Body of pancreas (tissue), 4 donors: Measurements from ENCODE around the gene TSPAN14. TPM values are rescaled to one million over a fixed set of nuclear protein-coding genes. Genes with fewer than 3 reads are reported as not detected.

Experiments
- ATAC-seq: fragments of 150-250 bp; one replicate; pipeline ENCODE4 v1.9.1; 2016
- DNase-seq, 4 donors: peaks; one replicate each; pipeline ENCODE4 v3.0.0-alpha.2; 2019
- H3K27ac ChIP-seq, 4 donors: fragments of 200-600 bp; sonication (generic); 1 replicate in 3 of 4; 2 replicates in 1 of 4; pipeline versions ENCODE4 v1.5.1 to v1.6.1; 2016 to 2019; ENCODE audit warnings: mild to moderate bottlenecking in 1 of 4, mixed read lengths in 1 of 4, moderate library complexity in 1 of 4
- H3K27me3 ChIP-seq, 2 donors: fragments of 200-600 bp; sonication (generic); one replicate each; pipeline ENCODE4 v1.6.0; 2016; ENCODE audit warnings: mild to moderate bottlenecking in 1 of 2
- H3K36me3 ChIP-seq, 2 donors: fragments of 200-600 bp; sonication (generic); replicated peaks in 1 of 2; 2 replicates each; pipeline ENCODE4 v1.5.1; 2016; ENCODE audit warnings: low read depth in 2 of 2; ENCODE audit not compliant: insufficient read depth in 1 of 2
- H3K4me1 ChIP-seq: fragments of 200-600 bp; sonication (generic); one replicate; pipeline ENCODE4 v1.6.0; 2016
- H3K4me3 ChIP-seq, 2 donors: fragments of 200-600 bp; sonication (generic); 1 replicate in 1 of 2; 2 replicates in 1 of 2; pipeline ENCODE4 v1.5.1; 2016 to 2019
- H3K9me3 ChIP-seq, 3 donors: fragments of 200-600 bp; sonication (generic); 1 replicate in 2 of 3; 2 replicates in 1 of 3; pipeline ENCODE4 v1.5.1; 2016
- POLR2A ChIP-seq, 3 donors: fragments of 450-650 bp; IDR thresholded peaks; one replicate each; pipeline ENCODE4 v1.6.1; 2016; ENCODE audit warnings: antibody characterized with exemption in 3 of 3, mild to moderate bottlenecking in 2 of 3
- WGBS, 2 donors: methylation state at CpG; one replicate each; pipeline ENCODE4 v1.1.5; 2017; 5-methylcytosine and 5-hydroxymethylcytosine counted together
- intact Hi-C: fragments of 100-400 bp; cut with DNase I; formaldehyde crosslinking; loops from one replicate; pipeline ENCODE4 v1.15.1; 2023
- total RNA-seq, 2 donors: library from RNA; depleted of rRNA; stranded (reverse); fragments of >200 nt; gene quantifications; one replicate each; pipeline ENCODE4 v1.1.0, GENCODE V29; 2016
- TF ChIP-seq, protein P1 (sequence below), 7 experiments: fragments of 450-650 bp in 4 of 7; fragments of 200-600 bp in 3 of 7; sonication (generic) in 3 of 7; IDR thresholded peaks; one replicate each; pipeline ENCODE4 v1.5.1; 2016 to 2019; ENCODE audit warnings: antibody characterized with exemption in 7 of 7

TSPAN14 gene
- total RNA-seq, 2 donors from 2014 or later = 22.3 to 63.0 TPM

- WGBS, 2 donors = 83 to 88% methylated on average over 11 to 12 of the region's 12 CpGs
- no peaks in the 10 kb centered on the region for H3K4me1 ChIP-seq
- peaks cover 0 to 46% of the 10 kb centered on the region in 2 donors for H3K36me3 ChIP-seq
- no peak overlapping the region for H3K27ac ChIP-seq
- DNase-seq (peak in 1 of 4 donors; percentile 14), ATAC-seq (no peak)
- H3K9me3 ChIP-seq = no peaks in the 10 kb centered on the region
- H3K27me3 ChIP-seq = no peaks in the 10 kb centered on the region
- no peak for TF ChIP-seq POLR2A (IDR thresholded peaks at IDR 0.05)
- TF ChIP-seq, protein P1, sequence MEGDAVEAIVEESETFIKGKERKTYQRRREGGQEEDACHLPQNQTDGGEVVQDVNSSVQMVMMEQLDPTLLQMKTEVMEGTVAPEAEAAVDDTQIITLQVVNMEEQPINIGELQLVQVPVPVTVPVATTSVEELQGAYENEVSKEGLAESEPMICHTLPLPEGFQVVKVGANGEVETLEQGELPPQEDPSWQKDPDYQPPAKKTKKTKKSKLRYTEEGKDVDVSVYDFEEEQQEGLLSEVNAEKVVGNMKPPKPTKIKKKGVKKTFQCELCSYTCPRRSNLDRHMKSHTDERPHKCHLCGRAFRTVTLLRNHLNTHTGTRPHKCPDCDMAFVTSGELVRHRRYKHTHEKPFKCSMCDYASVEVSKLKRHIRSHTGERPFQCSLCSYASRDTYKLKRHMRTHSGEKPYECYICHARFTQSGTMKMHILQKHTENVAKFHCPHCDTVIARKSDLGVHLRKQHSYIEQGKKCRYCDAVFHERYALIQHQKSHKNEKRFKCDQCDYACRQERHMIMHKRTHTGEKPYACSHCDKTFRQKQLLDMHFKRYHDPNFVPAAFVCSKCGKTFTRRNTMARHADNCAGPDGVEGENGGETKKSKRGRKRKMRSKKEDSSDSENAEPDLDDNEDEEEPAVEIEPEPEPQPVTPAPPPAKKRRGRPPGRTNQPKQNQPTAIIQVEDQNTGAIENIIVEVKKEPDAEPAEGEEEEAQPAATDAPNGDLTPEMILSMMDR (IDR thresholded peaks at IDR 0.05) = no peak
- intact Hi-C loops = no loop called here
- no peak overlapping the region for H3K4me3 ChIP-seq
Measured at GRCh38 chr10:80515941-80516340, 61.8 kb downstream of the TSPAN14 start.

DNA sequence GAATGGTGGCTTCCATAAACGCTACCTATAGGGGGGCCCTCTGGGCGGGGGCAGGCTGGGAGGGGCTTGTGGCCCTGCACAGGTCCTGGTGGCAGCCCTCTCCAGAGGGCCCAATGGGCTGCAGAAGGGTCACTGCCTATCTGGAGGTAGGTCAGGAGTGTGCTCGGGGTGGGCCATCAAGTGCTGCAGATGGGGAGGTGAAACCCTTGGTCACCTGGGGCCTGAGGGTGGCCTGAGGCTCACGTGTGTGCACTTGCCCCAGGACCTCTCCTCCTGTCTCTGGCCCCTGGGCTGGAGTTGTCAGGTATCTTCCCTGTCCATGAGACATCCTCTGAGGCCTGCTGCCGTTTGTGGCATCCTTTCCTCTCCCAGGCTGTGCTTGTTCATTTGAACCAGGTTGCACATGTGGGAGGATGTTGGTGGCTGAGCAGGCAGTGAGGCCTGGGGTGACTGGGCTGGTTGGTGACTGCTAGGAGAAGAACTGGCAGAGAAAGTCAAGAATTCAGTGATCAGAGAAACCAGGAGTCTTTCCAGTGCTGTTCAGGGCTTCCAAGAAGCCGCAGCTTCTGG is 62.5 kb downstream of the TSPAN14 start:
- no peak overlapping the region for H3K27ac ChIP-seq
- 84 to 90% methylated on average over 4 to 6 of the region's 6 CpGs for WGBS, 2 donors
- intact Hi-C loops = no loop called here

DNA sequence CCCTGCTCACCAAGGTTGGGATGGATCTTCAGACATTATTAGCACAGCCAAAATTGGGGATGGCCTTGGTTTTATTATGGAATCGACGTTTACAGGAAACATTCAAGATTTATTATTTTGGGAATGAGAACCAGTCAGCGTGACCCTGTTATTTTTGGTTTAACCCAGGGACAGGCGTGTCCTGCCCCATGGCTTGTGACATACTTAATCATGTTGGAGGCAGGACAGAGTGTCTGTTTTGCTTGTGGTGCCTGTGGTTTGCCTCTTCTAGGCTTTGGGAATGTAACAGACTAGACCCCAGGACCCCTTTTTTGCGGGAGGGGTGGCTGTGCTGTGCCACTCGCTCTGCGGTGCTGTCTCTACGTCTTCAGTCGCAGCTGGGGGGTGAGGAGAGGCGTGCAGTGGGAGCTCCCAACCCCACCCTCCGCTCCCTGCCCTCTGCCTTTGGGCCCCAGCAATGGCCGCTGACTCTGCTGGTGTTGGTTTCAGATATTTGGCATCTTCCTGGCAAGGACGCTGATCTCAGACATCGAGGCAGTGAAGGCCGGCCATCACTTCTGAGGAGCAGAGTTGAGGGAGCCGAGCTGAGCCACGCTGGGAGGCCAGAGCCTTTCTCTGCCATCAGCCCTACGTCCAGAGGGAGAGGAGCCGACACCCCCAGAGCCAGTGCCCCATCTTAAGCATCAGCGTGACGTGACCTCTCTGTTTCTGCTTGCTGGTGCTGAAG is 63.5 kb downstream of the TSPAN14 start:
- no peaks in the 10 kb centered on the region for H3K27me3 ChIP-seq
- no peak overlapping the region for H3K27ac ChIP-seq
- no peaks in the 10 kb centered on the region for H3K9me3 ChIP-seq
- DNase-seq = peak in 1 of 4 donors; percentile 9
- H3K4me3 ChIP-seq = no peak overlapping the region
- H3K36me3 ChIP-seq = peaks cover 0 to 39% of the 10 kb centered on the region in 2 donors
- 87 to 91% methylated on average over 15 to 21 of the region's 21 CpGs for WGBS, 2 donors
- no peak for TF ChIP-seq POLR2A (IDR thresholded peaks at IDR 0.05)
- intact Hi-C loops = no loop called here
- H3K4me1 ChIP-seq = no peaks in the 10 kb centered on the region
- no peak for ATAC-seq

More for the DNA sequence above, 62.5 kb downstream of the TSPAN14 start:
- no peaks in the 10 kb centered on the region for H3K4me1 ChIP-seq
- H3K36me3 ChIP-seq = peaks cover 0 to 46% of the 10 kb centered on the region in 2 donors
- DNase-seq (peak in 1 of 4 donors; percentile 7), ATAC-seq (no peak)
- no peaks in the 10 kb centered on the region for H3K27me3 ChIP-seq
- no peaks in the 10 kb centered on the region for H3K9me3 ChIP-seq
- H3K4me3 ChIP-seq = no peak overlapping the region
- no peak for TF ChIP-seq POLR2A (IDR thresholded peaks at IDR 0.05)
- TF ChIP-seq, protein P1 (IDR thresholded peaks at IDR 0.05) = no peak

GRCh38 chr10:80518143-80518806 is 64.2 kb downstream of the TSPAN14 start:
- Histone ChIP-seq H3K27me3 (no peaks in the 10 kb centered on the region), H3K36me3 (peaks cover 0 to 36% of the 10 kb centered on the region in 2 donors), H3K27ac (no peak overlapping the region), H3K9me3 (no peaks in the 10 kb centered on the region), H3K4me1 (no peaks in the 10 kb centered on the region), H3K4me3 (no peak overlapping the region)
- 83 to 95% methylated on average over 11 to 17 of the region's 17 CpGs for WGBS, 2 donors
- no peak for ATAC-seq
- TF ChIP-seq POLR2A (IDR thresholded peaks at IDR 0.05) = no peak
- TF ChIP-seq, protein P1 (IDR thresholded peaks at IDR 0.05) = no peak
- no peak for DNase-seq
- intact Hi-C loops = no loop called here

DNA sequence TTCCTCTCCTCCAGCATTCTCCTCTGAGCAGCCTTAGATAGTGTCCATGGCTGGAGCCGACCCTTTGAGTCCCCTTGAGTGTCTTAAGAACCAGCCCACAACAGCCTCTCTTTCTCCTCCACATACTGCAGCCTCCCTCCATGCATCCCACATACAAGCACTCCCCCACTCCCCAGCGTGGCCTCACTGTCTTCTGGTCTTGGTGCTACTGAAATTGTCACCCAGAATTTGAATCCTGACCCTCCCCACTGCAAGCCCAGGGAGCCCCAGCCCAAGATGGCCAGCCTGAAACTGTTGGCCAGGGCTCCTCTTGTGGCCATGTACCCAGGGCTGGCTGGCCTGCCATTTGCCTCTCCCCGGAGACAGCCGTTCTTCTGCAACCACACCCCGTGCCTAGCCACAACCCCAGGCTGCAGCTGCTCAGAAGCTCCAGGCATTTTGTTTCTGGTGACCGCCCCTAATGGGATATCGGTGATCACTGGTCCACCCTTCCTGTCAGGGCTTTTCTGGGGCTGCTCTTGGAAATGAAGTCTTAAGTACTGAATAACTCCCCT is 64.8 kb downstream of the TSPAN14 start:
- DNase-seq = no peak
- Histone ChIP-seq H3K36me3 (peaks cover 0 to 32% of the 10 kb centered on the region in 2 donors), H3K4me3 (no peak overlapping the region), H3K9me3 (no peaks in the 10 kb centered on the region), H3K27ac (no peak overlapping the region), H3K4me1 (no peaks in the 10 kb centered on the region), H3K27me3 (no peaks in the 10 kb centered on the region)
- intact Hi-C loops = no loop called here
- TF ChIP-seq POLR2A (IDR thresholded peaks at IDR 0.05) = no peak
- TF ChIP-seq, protein P1 (IDR thresholded peaks at IDR 0.05) = no peak
- 69 to 72% methylated on average over 7 of the region's 7 CpGs for WGBS, 2 donors
- ATAC-seq = no peak
